Thyroid gland (tissue), 4 donors: ENCODE measurements around the gene ATG4C. TPM values are rescaled to one million over a fixed set of nuclear protein-coding genes. Genes with fewer than 3 reads are reported as not detected.

ENCODE experiments used
- DNase-seq, 2 donors: peaks; one replicate each; pipeline ENCODE4 v3.0.0-alpha.2; 2019
- H3K27ac ChIP-seq, 3 donors: fragments of 200-600 bp; sonication (generic); 1 replicate in 2 of 3; 2 replicates in 1 of 3; pipeline ENCODE4 v1.5.1; 2016 to 2019; ENCODE audit warnings: mild to moderate bottlenecking in 1 of 3, moderate library complexity in 1 of 3
- H3K27me3 ChIP-seq: fragments of 200-600 bp; sonication (generic); one replicate; pipeline ENCODE4 v1.5.1; 2019
- H3K36me3 ChIP-seq, 2 donors: fragments of 200-600 bp; sonication (generic); one replicate each; pipeline ENCODE4 v1.5.1; 2016 to 2019
- H3K4me1 ChIP-seq, 2 donors: fragments of 200-600 bp; sonication (generic); one replicate each; pipeline ENCODE4 v1.5.1; 2017 to 2019
- H3K4me3 ChIP-seq, 3 donors: fragments of 200-600 bp; sonication (generic); replicated peaks in 1 of 3; 1 replicate in 2 of 3; 2 replicates in 1 of 3; pipeline ENCODE4 v1.5.1; 2016; ENCODE audit warnings: mild to moderate bottlenecking in 1 of 3
- H3K9me3 ChIP-seq: fragments of 200-600 bp; sonication (generic); one replicate; pipeline ENCODE4 v1.5.1; 2017
- CTCF ChIP-seq, 6 experiments: fragments of 200-600 bp in 3 of 6; fragments of 450-650 bp in 3 of 6; sonication (generic) in 3 of 6; IDR thresholded peaks; one replicate each; pipeline ENCODE4 v1.5.1; 2016 to 2019; ENCODE audit warnings: antibody characterized with exemption in 6 of 6, mild to moderate bottlenecking in 2 of 6, inconsistent platforms in 1 of 6, moderate library complexity in 1 of 6
- POLR2A ChIP-seq, 2 donors: fragments of 450-650 bp; IDR thresholded peaks; one replicate each; pipeline ENCODE4 v1.6.1; 2017; ENCODE audit warnings: antibody characterized with exemption in 2 of 2, mild to moderate bottlenecking in 2 of 2, moderate library complexity in 1 of 2
- WGBS, 2 donors: methylation state at CpG; one replicate each; pipeline ENCODE4 v1.1.5; 2017; 5-methylcytosine and 5-hydroxymethylcytosine counted together
- intact Hi-C: fragments of 100-400 bp; cut with DNase I; formaldehyde crosslinking; loops from one replicate; pipeline ENCODE4 v1.15.1; 2023
- total RNA-seq, 4 donors: library from RNA; depleted of rRNA; stranded (reverse); fragments of >200 nt; gene quantifications; one replicate each; pipeline ENCODE4 v1.2.3, GENCODE V29; 2016

Gene ATG4C
- total RNA-seq, 4 donors from 2014 or later, result 16.3 to 23.4 (median 19.9) TPM

- no peak for DNase-seq
- intact Hi-C loops, result no loop called here
- 75 to 94% methylated on average over 5 of the region's 5 CpGs for WGBS, 2 donors
- Histone ChIP-seq H3K9me3 (no peaks in the 10 kb centered on the region), H3K4me1 (no peaks in the 10 kb centered on the region), H3K27ac (no peak overlapping the region), H3K36me3 (no peaks in the 10 kb centered on the region), H3K4me3 (no peak overlapping the region), H3K27me3 (no peaks in the 10 kb centered on the region)
- TF ChIP-seq CTCF (IDR thresholded peaks at IDR 0.05) (no peak), POLR2A (IDR thresholded peaks at IDR 0.05) (no peak)
Observed at GRCh38 chr1:62832276-62832675, 48.3 kb downstream of the ATG4C start.

GRCh38 chr1:62833529-62833928 is 49.6 kb downstream of the ATG4C start:
- WGBS, 2 donors, result 96 to 99% methylated on average over 4 of the region's 4 CpGs
- Histone ChIP-seq H3K9me3 (no peaks in the 10 kb centered on the region), H3K27me3 (no peaks in the 10 kb centered on the region), H3K4me1 (no peaks in the 10 kb centered on the region), H3K4me3 (no peak overlapping the region), H3K36me3 (no peaks in the 10 kb centered on the region), H3K27ac (no peak overlapping the region)
- TF ChIP-seq CTCF (IDR thresholded peaks at IDR 0.05) (no peak), POLR2A (IDR thresholded peaks at IDR 0.05) (no peak)
- DNase-seq, result no peak
- intact Hi-C loops, result no loop called here

GRCh38 chr1:62834400-62834961 is 50.5 kb downstream of the ATG4C start:
- Histone ChIP-seq H3K27ac (no peak overlapping the region), H3K4me3 (no peak overlapping the region), H3K36me3 (no peaks in the 10 kb centered on the region), H3K9me3 (no peaks in the 10 kb centered on the region), H3K4me1 (no peaks in the 10 kb centered on the region), H3K27me3 (no peaks in the 10 kb centered on the region)
- intact Hi-C loops, result no loop called here
- WGBS, 2 donors, result 91 to 100% methylated on average over 1 of the region's 1 CpG
- no peak for DNase-seq
- TF ChIP-seq POLR2A (IDR thresholded peaks at IDR 0.05) (no peak), CTCF (IDR thresholded peaks at IDR 0.05) (no peak)

GRCh38 chr1:62836856-62837540 is 53.1 kb downstream of the ATG4C start:
- Histone ChIP-seq H3K4me1 (no peaks in the 10 kb centered on the region), H3K4me3 (no peak overlapping the region), H3K36me3 (no peaks in the 10 kb centered on the region), H3K9me3 (no peaks in the 10 kb centered on the region), H3K27ac (no peak overlapping the region), H3K27me3 (no peaks in the 10 kb centered on the region)
- no peak for DNase-seq
- TF ChIP-seq POLR2A (IDR thresholded peaks at IDR 0.05), result no peak
- TF ChIP-seq CTCF (IDR thresholded peaks at IDR 0.05), result no peak
- intact Hi-C loops, result no loop called here

GRCh38 chr1:62840555-62840954 is 56.6 kb downstream of the ATG4C start:
- Histone ChIP-seq H3K36me3 (no peaks in the 10 kb centered on the region), H3K4me1 (no peaks in the 10 kb centered on the region), H3K9me3 (no peaks in the 10 kb centered on the region), H3K27me3 (no peaks in the 10 kb centered on the region), H3K4me3 (no peak overlapping the region), H3K27ac (no peak overlapping the region)
- TF ChIP-seq POLR2A (IDR thresholded peaks at IDR 0.05), result no peak
- TF ChIP-seq CTCF (IDR thresholded peaks at IDR 0.05), result no peak
- no peak for DNase-seq
- intact Hi-C loops, result no loop called here
- 95 to 100% methylated on average over 1 of the region's 1 CpG for WGBS, 2 donors
